ENCODE data around the gene PRRC2C. TPM values are rescaled to one million over a fixed set of nuclear protein-coding genes. Genes with fewer than 3 reads are reported as not detected.
"Not testable (repeated sequence)": the region's sequence is repeated elsewhere in the genome, so short reads cannot be mapped to it uniquely, and the experiment has no call there.

The PRRC2C gene
- total RNA-seq, 1 experiment from 2014 or later: 19.5 TPM

- DNase-seq: no peak
Observed at GRCh38 chr1:171550050-171550449, 64.7 kb downstream of the PRRC2C start.

GRCh38 chr1:171550598-171551100 lies 65.3 kb downstream of the PRRC2C start:
- not testable (repeated sequence) for H3K4me3 ChIP-seq, H3K9me3 ChIP-seq, H3K27me3 ChIP-seq, DNase-seq
- peaks cover 98% of the 10 kb centered on the region for H3K36me3 ChIP-seq

More at GRCh38 chr1:171550050-171550449, 64.7 kb downstream of the PRRC2C start:
- peaks cover 3% of the 10 kb centered on the region for H3K9me3 ChIP-seq
- H3K36me3 ChIP-seq: peaks cover 98% of the 10 kb centered on the region
- no peaks in the 10 kb centered on the region for H3K27me3 ChIP-seq
- no peak overlapping the region for H3K4me3 ChIP-seq

DNA sequence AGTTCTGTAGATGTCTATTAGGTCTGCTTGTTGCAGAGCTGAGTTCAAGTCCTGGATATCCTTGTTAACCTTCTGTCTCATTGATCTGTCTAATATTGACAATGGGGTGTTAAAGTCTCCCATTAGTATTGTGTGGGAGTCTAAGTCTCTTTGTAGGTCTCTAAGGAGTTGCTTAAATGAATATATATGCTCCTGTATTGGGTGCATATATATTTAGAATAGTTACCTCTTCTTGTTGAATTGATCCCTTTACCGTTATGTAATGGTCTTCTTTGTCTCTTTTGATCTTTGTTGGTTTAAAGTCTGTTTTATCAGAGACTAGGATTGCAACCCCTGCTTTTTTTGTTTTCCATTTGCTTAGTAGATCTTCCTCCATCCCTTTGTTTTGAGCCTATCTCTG lies 68.6 kb downstream of the PRRC2C start:
- H3K27me3 ChIP-seq, DNase-seq: not testable (repeated sequence)
- peaks cover 98% of the 10 kb centered on the region for H3K36me3 ChIP-seq

GRCh38 chr1:171563675-171564074 lies 78.3 kb downstream of the PRRC2C start:
- no peak for DNase-seq
- Histone ChIP-seq H3K27me3 (no peaks in the 10 kb centered on the region), H3K36me3 (peaks cover 95% of the 10 kb centered on the region), H3K4me3 (no peak overlapping the region), H3K9me3 (no peaks in the 10 kb centered on the region)

More for the DNA sequence above, 68.6 kb downstream of the PRRC2C start:
- not testable (repeated sequence) for H3K4me3 ChIP-seq, H3K9me3 ChIP-seq

DNA sequence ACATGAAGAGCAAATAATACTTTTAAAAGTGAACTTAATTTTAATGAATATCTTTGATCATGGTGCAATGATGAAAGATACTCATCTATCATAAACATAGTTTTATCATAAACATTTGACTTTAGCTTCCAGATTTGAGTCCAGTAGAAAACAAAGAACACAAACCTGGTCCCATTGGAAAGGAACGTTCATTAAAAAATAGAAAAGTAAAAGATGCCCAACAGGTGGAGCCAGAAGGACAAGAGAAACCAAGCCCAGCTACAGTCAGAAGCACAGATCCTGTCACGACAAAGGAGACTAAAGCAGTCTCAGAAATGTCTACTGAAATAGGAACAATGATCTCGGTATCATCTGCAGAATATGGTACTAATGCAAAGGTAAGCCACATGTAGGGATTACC lies 81.1 kb downstream of the PRRC2C start:
- Histone ChIP-seq H3K9me3 (no peaks in the 10 kb centered on the region), H3K4me3 (no peak overlapping the region), H3K36me3 (peaks cover 94% of the 10 kb centered on the region), H3K27me3 (no peaks in the 10 kb centered on the region)
- no peak for DNase-seq

- DNase-seq: no peak
- Histone ChIP-seq H3K4me3 (no peak overlapping the region), H3K9me3 (no peaks in the 10 kb centered on the region), H3K27me3 (no peaks in the 10 kb centered on the region), H3K36me3 (peaks cover 86% of the 10 kb centered on the region)
Observed at GRCh38 chr1:171570295-171570694, 85.0 kb downstream of the PRRC2C start.

GRCh38 chr1:171576144-171576543 lies 90.8 kb downstream of the PRRC2C start:
- Histone ChIP-seq H3K36me3 (peaks cover 77% of the 10 kb centered on the region), H3K4me3 (no peak overlapping the region), H3K9me3 (no peaks in the 10 kb centered on the region), H3K27me3 (no peaks in the 10 kb centered on the region)
- no peak for DNase-seq

DNA sequence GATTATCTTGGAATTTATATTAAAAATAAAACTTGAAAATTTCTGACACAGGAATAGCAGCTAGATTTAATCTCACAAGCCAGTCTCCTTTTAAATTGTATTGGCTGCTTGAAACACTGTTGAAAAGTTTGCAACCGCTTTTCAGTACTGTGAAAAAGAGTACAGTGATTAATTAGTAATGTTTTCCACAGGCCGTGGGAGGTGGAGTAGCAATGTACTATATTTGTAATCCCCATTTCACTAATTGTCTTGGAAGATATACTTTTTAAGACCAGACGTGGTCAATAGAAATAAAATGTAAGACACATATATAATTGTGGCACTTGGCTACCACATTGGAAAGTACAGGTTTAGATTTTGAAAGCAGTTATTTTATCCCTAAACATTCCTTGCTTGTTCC lies 95.9 kb downstream of the PRRC2C start:
- DNase-seq: no peak
- H3K36me3 ChIP-seq: peaks cover 72% of the 10 kb centered on the region

DNA sequence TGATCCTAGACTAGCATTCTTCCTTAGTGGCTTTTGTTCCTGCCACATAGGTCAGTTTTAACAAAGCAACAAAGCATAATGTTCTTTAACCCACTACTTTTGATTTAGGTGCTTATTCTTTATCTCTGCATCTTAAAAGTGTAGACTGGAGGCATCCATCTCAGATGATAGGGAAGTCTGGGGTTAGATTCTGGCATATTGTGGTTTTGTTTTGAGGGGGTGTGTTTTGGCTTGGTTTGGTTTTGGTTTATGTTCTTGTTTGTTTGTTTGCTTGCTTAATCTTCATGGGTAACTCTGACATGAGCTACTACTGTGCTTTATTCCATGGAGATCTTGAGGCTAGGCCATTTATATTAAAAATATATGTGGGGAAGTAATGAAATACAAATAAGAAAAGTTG lies 96.4 kb downstream of the PRRC2C start:
- H3K4me3 ChIP-seq: no peak overlapping the region
- H3K36me3 ChIP-seq: peaks cover 71% of the 10 kb centered on the region
- no peaks in the 10 kb centered on the region for H3K9me3 ChIP-seq
- no peak for DNase-seq
- H3K27me3 ChIP-seq: no peaks in the 10 kb centered on the region

More for the DNA sequence above, 95.9 kb downstream of the PRRC2C start:
- Histone ChIP-seq H3K4me3 (no peak overlapping the region), H3K9me3 (no peaks in the 10 kb centered on the region), H3K27me3 (no peaks in the 10 kb centered on the region)

- H3K27me3 ChIP-seq: no peaks in the 10 kb centered on the region
- no peaks in the 10 kb centered on the region for H3K9me3 ChIP-seq
- H3K36me3 ChIP-seq: peaks cover 72% of the 10 kb centered on the region
- H3K4me3 ChIP-seq: no peak overlapping the region
- DNase-seq: no peak
Observed at GRCh38 chr1:171582589-171582988, 97.3 kb downstream of the PRRC2C start.

DNA sequence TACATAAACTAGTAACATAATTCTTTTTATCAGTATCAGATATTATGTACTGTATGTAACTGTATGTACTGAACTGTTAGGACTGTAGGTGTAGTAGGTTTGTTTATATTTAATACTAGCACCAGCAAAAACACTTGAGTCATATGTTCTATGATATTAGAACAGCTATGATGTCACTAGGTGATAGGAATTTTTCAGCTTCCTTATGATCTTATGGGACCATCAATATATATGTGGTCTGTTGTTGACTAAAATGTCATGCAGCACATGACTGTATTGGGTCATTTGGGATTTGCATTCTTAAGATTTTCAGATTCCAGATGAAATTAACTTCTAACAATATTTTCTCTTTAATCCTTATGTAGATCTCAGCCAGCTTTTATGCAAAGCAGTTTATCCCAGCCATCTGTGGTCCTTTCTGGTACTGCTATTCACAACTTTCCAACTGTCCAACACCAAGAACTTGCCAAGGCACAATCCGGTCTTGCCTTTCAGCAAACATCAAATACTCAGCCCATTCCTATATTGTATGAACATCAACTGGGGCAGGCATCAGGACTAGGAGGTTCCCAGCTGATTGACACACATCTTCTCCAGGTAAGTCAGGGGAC lies 98.4 kb downstream of the PRRC2C start:
- Histone ChIP-seq H3K27me3 (no peaks in the 10 kb centered on the region), H3K4me3 (no peak overlapping the region), H3K9me3 (no peaks in the 10 kb centered on the region), H3K36me3 (peaks cover 76% of the 10 kb centered on the region)
- DNase-seq: no peak

DNA sequence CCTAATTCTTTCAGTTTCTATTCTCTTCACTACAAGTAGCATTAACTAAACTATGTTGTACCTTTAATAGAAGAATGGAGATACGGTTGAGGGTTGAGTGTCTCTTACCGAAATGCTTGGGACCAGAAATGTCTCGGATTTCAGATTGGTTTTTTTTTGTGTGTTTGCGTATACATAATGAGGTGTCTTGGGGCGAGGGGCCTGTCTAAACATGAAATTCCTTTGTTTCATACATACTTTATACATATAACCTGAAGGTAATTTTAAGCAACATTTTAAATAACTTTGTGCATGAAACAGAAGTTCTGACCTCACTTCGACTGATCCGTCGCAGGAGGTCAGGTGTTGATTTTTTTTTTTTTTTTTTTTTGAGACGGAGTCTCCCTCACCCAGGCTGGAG lies 100.4 kb downstream of the PRRC2C start:
- Histone ChIP-seq H3K27me3 (no peaks in the 10 kb centered on the region), H3K36me3 (peaks cover 74% of the 10 kb centered on the region), H3K9me3 (no peaks in the 10 kb centered on the region), H3K4me3 (no peak overlapping the region)
- DNase-seq: no peak

DNA sequence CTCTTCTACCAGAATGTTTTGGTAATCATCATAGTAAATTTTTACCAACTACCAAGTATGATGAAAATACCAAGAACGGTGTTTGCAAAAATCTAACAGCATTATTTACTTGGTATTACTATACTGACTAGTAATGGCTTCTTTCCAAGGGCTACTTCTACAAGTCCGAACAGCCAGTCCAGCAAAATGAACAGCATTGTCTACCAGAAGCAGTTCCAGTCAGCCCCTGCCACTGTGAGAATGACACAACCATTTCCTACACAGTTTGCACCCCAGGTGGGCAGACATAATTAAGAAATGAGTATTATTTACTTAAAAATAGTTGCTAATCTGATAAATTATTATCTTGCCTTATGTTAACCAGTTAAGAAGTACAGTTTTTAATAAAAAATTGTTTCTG lies 102.9 kb downstream of the PRRC2C start:
- H3K36me3 ChIP-seq: peaks cover 78% of the 10 kb centered on the region
- DNase-seq: no peak
- no peak overlapping the region for H3K4me3 ChIP-seq
- H3K27me3 ChIP-seq: no peaks in the 10 kb centered on the region
- no peaks in the 10 kb centered on the region for H3K9me3 ChIP-seq

GRCh38 chr1:171590022-171590421 lies 104.7 kb downstream of the PRRC2C start:
- H3K36me3 ChIP-seq: peaks cover 79% of the 10 kb centered on the region
- no peaks in the 10 kb centered on the region for H3K9me3 ChIP-seq
- DNase-seq: no peak
- no peaks in the 10 kb centered on the region for H3K27me3 ChIP-seq
- H3K4me3 ChIP-seq: no peak overlapping the region

- Histone ChIP-seq H3K27me3 (no peaks in the 10 kb centered on the region), H3K4me3 (no peak overlapping the region), H3K9me3 (no peaks in the 10 kb centered on the region), H3K36me3 (peaks cover 57% of the 10 kb centered on the region)
- no peak for DNase-seq
Observed at GRCh38 chr1:171595324-171595723, 110.0 kb downstream of the PRRC2C start.

- Histone ChIP-seq H3K27me3 (no peaks in the 10 kb centered on the region), H3K4me3 (no peak overlapping the region), H3K9me3 (no peaks in the 10 kb centered on the region), H3K36me3 (peaks cover 49% of the 10 kb centered on the region)
- DNase-seq: no peak
Observed at GRCh38 chr1:171596119-171596518, 110.8 kb downstream of the PRRC2C start.

DNA sequence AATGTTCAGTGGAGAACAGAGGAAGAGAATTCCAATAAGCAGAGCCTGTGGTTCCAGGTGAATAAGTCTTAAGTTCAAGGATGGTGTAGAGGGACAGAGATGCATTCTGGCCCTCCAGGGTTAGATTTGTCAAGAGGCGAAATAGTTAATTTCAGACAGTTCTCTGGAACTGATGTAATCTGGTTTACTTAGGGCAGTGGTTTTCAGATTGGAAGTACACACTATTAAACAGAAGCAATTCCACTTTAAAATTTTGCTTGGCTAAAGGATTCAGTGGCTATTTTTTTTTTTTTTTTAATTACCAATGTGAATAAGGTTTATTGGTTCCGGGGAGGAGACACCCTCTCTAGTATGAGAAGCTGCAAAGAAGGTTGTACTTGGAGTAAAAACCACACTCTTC lies 111.4 kb downstream of the PRRC2C start:
- no peak for DNase-seq
- Histone ChIP-seq H3K27me3 (no peaks in the 10 kb centered on the region), H3K4me3 (no peak overlapping the region), H3K9me3 (no peaks in the 10 kb centered on the region), H3K36me3 (peaks cover 44% of the 10 kb centered on the region)

DNA sequence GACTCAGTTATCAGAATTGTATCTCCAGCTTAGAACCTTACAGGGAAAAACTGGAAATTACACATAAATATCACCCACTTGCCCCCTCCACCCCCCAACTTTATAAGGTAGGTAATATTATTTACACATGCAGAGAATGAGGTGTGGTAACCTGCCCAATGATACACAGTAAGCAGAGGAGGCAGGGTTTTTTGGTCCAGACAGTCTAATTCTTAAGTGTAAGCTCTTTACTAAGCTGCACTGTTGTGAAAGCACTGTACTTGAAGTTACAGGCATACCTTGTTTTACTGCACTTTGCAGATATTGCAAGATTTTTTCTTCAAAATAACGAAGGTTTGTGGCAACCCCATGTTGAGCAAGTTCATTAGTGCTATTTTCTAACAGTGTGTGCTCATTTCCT lies 111.9 kb downstream of the PRRC2C start:
- DNase-seq: no peak
- Histone ChIP-seq H3K36me3 (peaks cover 39% of the 10 kb centered on the region), H3K9me3 (no peaks in the 10 kb centered on the region), H3K4me3 (no peak overlapping the region), H3K27me3 (no peaks in the 10 kb centered on the region)

All from MG63 (cell line).